ENCODE results near the gene ITGB3BP. TPM values are rescaled to one million over a fixed set of nuclear protein-coding genes. Genes with fewer than 3 reads are reported as not detected.
"Not testable (repeated sequence)": the region's sequence is repeated elsewhere in the genome, so short reads cannot be mapped to it uniquely, and the experiment has no call there.

ITGB3BP gene
- polyA plus RNA-seq, 6 donors from 2014 or later = 22.3 to 49.5 (median 32.4) TPM

- no peak overlapping the region for H3K4me3 Mint-ChIP-seq
- no peaks in the 10 kb centered on the region for H3K9me3 Mint-ChIP-seq
- H3K27ac Mint-ChIP-seq = no peak overlapping the region
- DNase-seq (no peak), ATAC-seq (ENCODE audit: low read depth in 2 of 2) (no peak)
- H3K4me1 Mint-ChIP-seq = peaks cover 6 to 9% (median 9%) of the 10 kb centered on the region in 3 donors
- H3K27me3 Mint-ChIP-seq = no peaks in the 10 kb centered on the region
- no peaks in the 10 kb centered on the region for H3K36me3 Mint-ChIP-seq
Observed at GRCh38 chr1:63442141-63442475, 80.9 kb downstream of the ITGB3BP start.

GRCh38 chr1:63435161-63435560 is 87.9 kb downstream of the ITGB3BP start:
- Mint-ChIP-seq H3K27me3 (no peaks in the 10 kb centered on the region), H3K36me3 (peaks cover 0 to 10% of the 10 kb centered on the region in 2 donors), H3K4me3 (no peak overlapping the region), H3K4me1 (no peaks in the 10 kb centered on the region), H3K27ac (peak overlapping the region in 1 of 6 donors; percentile 11), H3K9me3 (peaks cover 0 to 7% (median 6%) of the 10 kb centered on the region in 7 donors)
- no peak for ATAC-seq (ENCODE audit: low read depth in 2 of 2)
- DNase-seq = no peak

- H3K27me3 Mint-ChIP-seq = no peaks in the 10 kb centered on the region
- ATAC-seq (ENCODE audit: low read depth in 2 of 2) = no peak
- H3K36me3 Mint-ChIP-seq = peaks cover 11 to 28% of the 10 kb centered on the region in 2 donors
- no peak overlapping the region for H3K4me3 Mint-ChIP-seq
- no peaks in the 10 kb centered on the region for H3K4me1 Mint-ChIP-seq
- no peak overlapping the region for H3K27ac Mint-ChIP-seq
- H3K9me3 Mint-ChIP-seq = peaks cover 0 to 19% (median 13%) of the 10 kb centered on the region in 7 donors
- no peak for DNase-seq
Observed at GRCh38 chr1:63429281-63429680, 93.7 kb downstream of the ITGB3BP start.

- Mint-ChIP-seq H3K27me3 (no peaks in the 10 kb centered on the region), H3K27ac (no peak overlapping the region), H3K4me1 (no peaks in the 10 kb centered on the region), H3K9me3 (peaks cover 0 to 19% (median 13%) of the 10 kb centered on the region in 7 donors), H3K4me3 (no peak overlapping the region), H3K36me3 (peaks cover 11 to 28% of the 10 kb centered on the region in 2 donors)
- no peak for ATAC-seq (ENCODE audit: low read depth in 2 of 2)
- DNase-seq = no peak
Observed at GRCh38 chr1:63428815-63429214, 94.2 kb downstream of the ITGB3BP start.

- Mint-ChIP-seq H3K4me1 (no peaks in the 10 kb centered on the region), H3K27me3 (no peaks in the 10 kb centered on the region), H3K27ac (no peak overlapping the region), H3K36me3 (peaks cover 12 to 26% of the 10 kb centered on the region in 2 donors), H3K4me3 (no peak overlapping the region), H3K9me3 (peaks cover 0 to 9% (median 0%) of the 10 kb centered on the region in 7 donors)
- DNase-seq = no peak
- ATAC-seq (ENCODE audit: low read depth in 2 of 2) = no peak
Observed at GRCh38 chr1:63423649-63424048, 99.4 kb downstream of the ITGB3BP start.

- H3K36me3 Mint-ChIP-seq = peaks cover 12 to 34% of the 10 kb centered on the region in 2 donors
- H3K4me1 Mint-ChIP-seq; H3K27me3 Mint-ChIP-seq; ATAC-seq (ENCODE audit: low read depth in 2 of 2); H3K27ac Mint-ChIP-seq; H3K9me3 Mint-ChIP-seq; H3K4me3 Mint-ChIP-seq; DNase-seq: not testable (repeated sequence)
Observed at GRCh38 chr1:63420746-63421145, 102.3 kb downstream of the ITGB3BP start.

GRCh38 chr1:63418101-63418500 is 104.9 kb downstream of the ITGB3BP start:
- peaks cover 12 to 47% of the 10 kb centered on the region in 2 donors for H3K36me3 Mint-ChIP-seq

GRCh38 chr1:63414691-63415365 is 108.2 kb downstream of the ITGB3BP start:
- DNase-seq (no peak), ATAC-seq (ENCODE audit: low read depth in 2 of 2) (no peak)
- H3K27ac Mint-ChIP-seq = peak overlapping the region in 2 of 6 donors; percentile 17 to 27
- H3K4me1 Mint-ChIP-seq = no peaks in the 10 kb centered on the region
- H3K36me3 Mint-ChIP-seq = peaks cover 17 to 42% of the 10 kb centered on the region in 2 donors
- H3K4me3 Mint-ChIP-seq = no peak overlapping the region
- no peaks in the 10 kb centered on the region for H3K9me3 Mint-ChIP-seq
- H3K27me3 Mint-ChIP-seq = no peaks in the 10 kb centered on the region

More at GRCh38 chr1:63418101-63418500, 104.9 kb downstream of the ITGB3BP start:
- H3K27ac Mint-ChIP-seq = no peak overlapping the region
- no peak overlapping the region for H3K4me3 Mint-ChIP-seq
- no peaks in the 10 kb centered on the region for H3K27me3 Mint-ChIP-seq
- H3K4me1 Mint-ChIP-seq = no peaks in the 10 kb centered on the region
- ATAC-seq (ENCODE audit: low read depth in 2 of 2) (no peak), DNase-seq (no peak)
- peaks cover 0 to 9% (median 0%) of the 10 kb centered on the region in 7 donors for H3K9me3 Mint-ChIP-seq

GRCh38 chr1:63413394-63413793 is 109.6 kb downstream of the ITGB3BP start:
- Mint-ChIP-seq H3K9me3 (no peaks in the 10 kb centered on the region), H3K27ac (no peak overlapping the region), H3K27me3 (no peaks in the 10 kb centered on the region), H3K4me3 (no peak overlapping the region), H3K4me1 (no peaks in the 10 kb centered on the region), H3K36me3 (peaks cover 7 to 35% of the 10 kb centered on the region in 2 donors)
- DNase-seq (no peak), ATAC-seq (ENCODE audit: low read depth in 2 of 2) (no peak)

- no peak overlapping the region for H3K4me3 Mint-ChIP-seq
- H3K27ac Mint-ChIP-seq = no peak overlapping the region
- DNase-seq = no peak
- no peaks in the 10 kb centered on the region for H3K9me3 Mint-ChIP-seq
- no peaks in the 10 kb centered on the region for H3K27me3 Mint-ChIP-seq
- H3K4me1 Mint-ChIP-seq = no peaks in the 10 kb centered on the region
- ATAC-seq (ENCODE audit: low read depth in 2 of 2) = no peak
- peaks cover 7 to 38% of the 10 kb centered on the region in 2 donors for H3K36me3 Mint-ChIP-seq
Observed at GRCh38 chr1:63411066-63411465, 112.0 kb downstream of the ITGB3BP start.

GRCh38 chr1:63408331-63408730 is 114.7 kb downstream of the ITGB3BP start:
- no peaks in the 10 kb centered on the region for H3K9me3 Mint-ChIP-seq
- no peak overlapping the region for H3K4me3 Mint-ChIP-seq
- H3K4me1 Mint-ChIP-seq = no peaks in the 10 kb centered on the region
- DNase-seq = no peak
- no peak for ATAC-seq (ENCODE audit: low read depth in 2 of 2)
- peaks cover 14 to 37% of the 10 kb centered on the region in 2 donors for H3K36me3 Mint-ChIP-seq
- no peaks in the 10 kb centered on the region for H3K27me3 Mint-ChIP-seq
- H3K27ac Mint-ChIP-seq = peak overlapping the region in 1 of 6 donors; percentile 30

- Mint-ChIP-seq H3K36me3 (peaks cover 12 to 32% of the 10 kb centered on the region in 2 donors), H3K9me3 (no peaks in the 10 kb centered on the region), H3K27me3 (no peaks in the 10 kb centered on the region), H3K4me1 (no peaks in the 10 kb centered on the region), H3K4me3 (no peak overlapping the region), H3K27ac (peak overlapping the region in 1 of 6 donors; percentile 53)
- no peak for DNase-seq
- no peak for ATAC-seq (ENCODE audit: low read depth in 2 of 2)
Observed at GRCh38 chr1:63407002-63407401, 116.0 kb downstream of the ITGB3BP start.

- Mint-ChIP-seq H3K4me3 (no peak overlapping the region), H3K36me3 (peaks cover 7 to 28% of the 10 kb centered on the region in 2 donors), H3K4me1 (no peaks in the 10 kb centered on the region), H3K27ac (no peak overlapping the region), H3K27me3 (no peaks in the 10 kb centered on the region), H3K9me3 (no peaks in the 10 kb centered on the region)
- DNase-seq (no peak), ATAC-seq (ENCODE audit: low read depth in 2 of 2) (no peak)
Observed at GRCh38 chr1:63405987-63406386, 117.0 kb downstream of the ITGB3BP start.

GRCh38 chr1:63405021-63405420 is 118.0 kb downstream of the ITGB3BP start:
- no peaks in the 10 kb centered on the region for H3K27me3 Mint-ChIP-seq
- no peaks in the 10 kb centered on the region for H3K4me1 Mint-ChIP-seq
- peak overlapping the region in 1 of 6 donors; percentile 1 for H3K27ac Mint-ChIP-seq
- H3K36me3 Mint-ChIP-seq = peaks cover 7 to 28% of the 10 kb centered on the region in 2 donors
- no peaks in the 10 kb centered on the region for H3K9me3 Mint-ChIP-seq
- no peak overlapping the region for H3K4me3 Mint-ChIP-seq
- DNase-seq (no peak), ATAC-seq (ENCODE audit: low read depth in 2 of 2) (no peak)
